Spleen (tissue), 7 donors: Measurements from ENCODE around the gene FGF14.

Experiments
- CTCF ChIP-seq, 11 experiments: fragments of 200-600 bp in 7 of 11; fragments of 450-650 bp in 4 of 11; sonication (generic) in 4 of 11; IDR thresholded peaks in 8 of 11; conservative IDR thresholded peaks in 3 of 11; 1 replicate in 7 of 11; 2 replicates in 4 of 11; pipeline versions ENCODE4 v1.4.0 to v1.8.0; 2016 to 2021; ENCODE audit warnings: antibody characterized with exemption in 11 of 11, inconsistent platforms in 4 of 11, mild to moderate bottlenecking in 1 of 11
- POLR2AphosphoS5 ChIP-seq, 3 donors: sonication (generic); formaldehyde crosslinking; IDR thresholded peaks; one replicate each; pipeline ENCODE4 v1.5.1; 2017; ENCODE audit warnings: antibody characterized with exemption in 3 of 3
- donor health status: DM: no; HTN: no; CAD: no; lungs with moderate emphysema.
- donor health status: DM: no; HTN: no; CAD: no.
- donor health status: DM: no; HTN: no; CAD: no.

- TF ChIP-seq CTCF (IDR thresholded peaks at IDR 0.05 in 8 of 11, conservative IDR thresholded peaks at IDR 0.05 in 3 of 11) (no peak), POLR2AphosphoS5 (IDR thresholded peaks at IDR 0.05) (no peak)
Measured at GRCh38 chr13:101949681-101950080, 452.2 kb downstream of the FGF14 start.
